H1 (cell line): ENCODE results near the gene ELFN1. TPM values are rescaled to one million over a fixed set of nuclear protein-coding genes. Genes with fewer than 3 reads are reported as not detected.

Experiments used
- CTCF ChIA-PET: fragments of 300-600 bp; sonication (Branson Sonifier 250); formaldehyde crosslinking; loops from one replicate; lab custom pipeline; 2021; ENCODE audit not compliant: partially characterized antibody; lab: Charles Lee
- POLR2A ChIA-PET: fragments of 300-600 bp; sonication (Branson Sonifier 250); formaldehyde crosslinking; loops from one replicate; lab custom pipeline; 2021; ENCODE audit warnings: inconsistent platforms; ENCODE audit not compliant: partially characterized antibody; lab: Charles Lee
- DNase-seq, 2 experiments: peaks; one replicate each; pipeline versions ENCODE4 v3.0.0 to v3.0.0-alpha.2; 2010 to 2022; ENCODE audit warnings: low spot score in 2 of 2, low read depth in 1 of 2, mixed read lengths in 1 of 2
- FAIRE-seq: peaks from 2 replicates; lab custom pipeline; 2011; peaks lifted over from hg19 to GRCh38; lab: Jason Lieb, UNC
- H2AFZ ChIP-seq: 2 replicates; pipeline ENCODE4 v1.8.1; 2012; ENCODE audit warnings: low read length, inconsistent platforms
- H2AK5ac ChIP-seq: 2 replicates; pipeline ENCODE4 v1.6.1; 2013; ENCODE audit warnings: low read depth, low read length
- H2BK120ac ChIP-seq: replicated peaks from 2 replicates; pipeline ENCODE3; 2013; ENCODE audit warnings: low read depth, low read length, inconsistent platforms
- H2BK12ac ChIP-seq: 2 replicates; pipeline ENCODE4 v1.6.1; 2013; ENCODE audit warnings: low read depth, low read length
- H2BK15ac ChIP-seq: 2 replicates; pipeline ENCODE4 v1.6.1; 2013; ENCODE audit warnings: low read length
- H2BK20ac ChIP-seq: 2 replicates; pipeline ENCODE4 v1.6.1; 2013; ENCODE audit warnings: low read length
- H2BK5ac ChIP-seq: 2 replicates; pipeline ENCODE4 v1.6.1; 2013; ENCODE audit warnings: low read depth, low read length
- H3K14ac ChIP-seq: 2 replicates; pipeline ENCODE4 v1.6.1; 2013; ENCODE audit warnings: inconsistent platforms; ENCODE audit not compliant: insufficient read length
- H3K18ac ChIP-seq: 2 replicates; pipeline ENCODE4 v1.6.1; 2013; ENCODE audit warnings: low read length; ENCODE audit errors: extremely low read depth
- H3K23ac ChIP-seq: 2 replicates; pipeline ENCODE4 v1.6.1; 2013; ENCODE audit warnings: inconsistent platforms; ENCODE audit not compliant: insufficient read length
- H3K23me2 ChIP-seq: 2 replicates; pipeline ENCODE4 v1.6.1; 2013; ENCODE audit warnings: low read depth, low read length
- H3K27ac ChIP-seq: 2 replicates; pipeline ENCODE4 v1.6.1; 2011; ENCODE audit warnings: low read depth, low read length, inconsistent platforms
- H3K27me3 ChIP-seq, 4 experiments: replicated peaks in 1 of 4; 1 replicate in 1 of 4; 2 replicates in 3 of 4; pipeline versions ENCODE4 v1.6.1 to v1.8.1; 2011 to 2013; ENCODE audit warnings: low read length in 3 of 4, mild to moderate bottlenecking in 3 of 4, inconsistent platforms in 2 of 4, mixed read lengths in 2 of 4, moderate library complexity in 1 of 4; ENCODE audit not compliant: control insufficient read depth in 3 of 4, insufficient read depth in 3 of 4; ENCODE audit errors: extremely low read depth in 1 of 4
- H3K36me3 ChIP-seq, 4 experiments: 2 replicates each; pipeline versions ENCODE4 v1.6.1 to v1.8.1; 2011 to 2013; ENCODE audit warnings: mild to moderate bottlenecking in 4 of 4, low read length in 3 of 4, moderate library complexity in 2 of 4, control low read depth in 1 of 4, inconsistent platforms in 1 of 4; ENCODE audit not compliant: insufficient read depth in 4 of 4, control insufficient read depth in 2 of 4
- H3K4ac ChIP-seq: replicated peaks from 2 replicates; pipeline ENCODE3; 2013; ENCODE audit warnings: low read length, low read depth, mixed read lengths, inconsistent platforms; ENCODE audit not compliant: insufficient read length
- H3K4me1 ChIP-seq, 4 experiments: replicated peaks in 1 of 4; 1 replicate in 1 of 4; 2 replicates in 3 of 4; pipeline versions ENCODE4 v1.6.1 to v1.8.1; 2011 to 2013; ENCODE audit warnings: low read length in 3 of 4, inconsistent platforms in 2 of 4, mixed read lengths in 1 of 4; ENCODE audit not compliant: insufficient read depth in 4 of 4, control insufficient read depth in 3 of 4
- H3K4me2 ChIP-seq, 2 experiments: 2 replicates each; pipeline versions ENCODE4 v1.6.1 to v1.8.1; 2011 to 2013; ENCODE audit warnings: low read depth in 2 of 2, low read length in 2 of 2, control low read depth in 1 of 2, inconsistent platforms in 1 of 2, mild to moderate bottlenecking in 1 of 2; ENCODE audit not compliant: insufficient read depth in 1 of 2
- H3K4me3 ChIP-seq, 4 experiments: fragments of 200-600, 300-600 bp in 1 of 4; sonication (generic), shearing (Covaris generic), sonication (Bioruptor Twin) in 1 of 4; 2 replicates each; pipeline versions ENCODE4 v1.5.1 to v1.8.1; 2011 to 2016; ENCODE audit warnings: low read length in 4 of 4, low read depth in 3 of 4, control low read depth in 2 of 4, inconsistent platforms in 2 of 4, mild to moderate bottlenecking in 2 of 4, mixed read lengths in 1 of 4, moderate library complexity in 1 of 4; ENCODE audit not compliant: insufficient read depth in 2 of 4; ENCODE audit errors: extremely low read depth in 1 of 4
- H3K56ac ChIP-seq: replicated peaks from 2 replicates; pipeline ENCODE3; 2013; ENCODE audit warnings: low read depth, mild to moderate bottlenecking, mixed read lengths, low read length, inconsistent platforms; ENCODE audit not compliant: insufficient read length
- H3K79me1 ChIP-seq: 2 replicates; pipeline ENCODE4 v1.6.1; 2013; ENCODE audit warnings: low read depth, low read length, control low read depth
- H3K79me2 ChIP-seq, 2 experiments: 2 replicates each; pipeline versions ENCODE4 v1.6.1 to v1.8.1; 2012 to 2013; ENCODE audit warnings: low read length in 2 of 2, mild to moderate bottlenecking in 2 of 2, inconsistent platforms in 1 of 2; ENCODE audit not compliant: insufficient read depth in 2 of 2, control insufficient read depth in 1 of 2
- H3K9ac ChIP-seq, 4 experiments: replicated peaks in 1 of 4; 1 replicate in 1 of 4; 2 replicates in 3 of 4; pipeline versions ENCODE4 v1.6.1 to v1.8.1; 2011 to 2013; ENCODE audit warnings: low read depth in 3 of 4, low read length in 3 of 4, control low read depth in 2 of 4, mild to moderate bottlenecking in 2 of 4, moderate library complexity in 2 of 4, inconsistent platforms in 1 of 4; ENCODE audit errors: extremely low read depth in 1 of 4
- H3K9me3 ChIP-seq, 2 experiments: 2 replicates each; pipeline versions ENCODE4 v1.6.1 to v1.8.1; 2012 to 2013; ENCODE audit warnings: mild to moderate bottlenecking in 2 of 2, moderate library complexity in 2 of 2, control low read depth in 1 of 2, inconsistent platforms in 1 of 2, low read depth in 1 of 2, low read length in 1 of 2, mixed read lengths in 1 of 2; ENCODE audit not compliant: insufficient read depth in 2 of 2
- H4K20me1 ChIP-seq, 2 experiments: replicated peaks in 1 of 2; 2 replicates each; pipeline versions ENCODE3 to v1.8.1; 2011 to 2013; ENCODE audit warnings: inconsistent platforms in 2 of 2, low read length in 2 of 2, mild to moderate bottlenecking in 1 of 2; ENCODE audit not compliant: insufficient read depth in 2 of 2, control insufficient read depth in 1 of 2
- H4K5ac ChIP-seq: 2 replicates; pipeline ENCODE4 v1.6.1; 2013; ENCODE audit warnings: low read length, low read depth, mixed read lengths, inconsistent platforms; ENCODE audit not compliant: insufficient read length
- H4K8ac ChIP-seq: 2 replicates; pipeline ENCODE4 v1.8.0; 2013; ENCODE audit warnings: mild to moderate bottlenecking, moderate library complexity, low read length, inconsistent platforms; ENCODE audit not compliant: insufficient read depth; ENCODE audit errors: extremely low read depth
- H4K91ac ChIP-seq: replicated peaks from 2 replicates; pipeline ENCODE3; 2013; ENCODE audit warnings: low read length, mixed read lengths, inconsistent platforms; ENCODE audit not compliant: insufficient read length
- BACH1 ChIP-seq: IDR thresholded peaks from 2 replicates; pipeline ENCODE4 v1.6.1; 2012; ENCODE audit warnings: low read length, improper control_type of control experiment
- CBX8 ChIP-seq: fragments of 300-800, 300-1000 bp; sonication (generic); IDR thresholded peaks from 2 replicates; pipeline ENCODE4 v1.7.1; 2016; ENCODE audit warnings: low read depth, low read length, borderline replicate concordance
- CEBPB ChIP-seq: IDR thresholded peaks from 2 replicates; pipeline ENCODE4 v1.6.1; 2012; ENCODE audit warnings: low read depth, low read length
- EGR1 ChIP-seq: IDR thresholded peaks from 2 replicates; pipeline ENCODE4 v1.6.1; 2011; ENCODE audit warnings: low read depth, low read length, borderline replicate concordance
- EP300 ChIP-seq, 2 experiments: IDR thresholded peaks; 1 replicate in 1 of 2; 2 replicates in 1 of 2; pipeline ENCODE4 v1.6.1; 2011 to 2012; ENCODE audit warnings: low read depth in 2 of 2, low read length in 2 of 2, mild to moderate bottlenecking in 2 of 2, borderline replicate concordance in 1 of 2, inconsistent platforms in 1 of 2, moderate library complexity in 1 of 2
- KDM5A ChIP-seq: fragments of 200-600 bp; IDR thresholded peaks from 2 replicates; pipeline ENCODE4 v1.7.1; 2012; ENCODE audit warnings: mild to moderate bottlenecking, low read length, inconsistent platforms, mixed read lengths
- MAFK ChIP-seq: IDR thresholded peaks from 2 replicates; pipeline ENCODE4 v1.6.1; 2012; ENCODE audit warnings: low read depth, mild to moderate bottlenecking, improper control_type of control experiment, low read length
- PHF8 ChIP-seq: fragments of 200-600 bp; sonication (generic); conservative IDR thresholded peaks from 2 replicates; pipeline ENCODE4 v1.7.1; 2012; ENCODE audit warnings: low read depth, mild to moderate bottlenecking, inconsistent platforms, low read length, moderate library complexity
- POLR2AphosphoS5 ChIP-seq: IDR thresholded peaks from 2 replicates; pipeline ENCODE4 v1.6.1; 2011; ENCODE audit warnings: low read depth, low read length
- SIX5 ChIP-seq: IDR thresholded peaks from 2 replicates; pipeline ENCODE4 v1.6.1; 2011; ENCODE audit warnings: mild to moderate bottlenecking, low read depth, low read length
- SP2 ChIP-seq: IDR thresholded peaks from 2 replicates; pipeline ENCODE4 v1.6.1; 2012; ENCODE audit warnings: mild to moderate bottlenecking, low read length, inconsistent platforms
- WGBS, 2 experiments: shearing (Covaris generic) in 1 of 2; methylation state at CpG; one replicate each; pipeline versions ENCODE4 v1.1.6 to v1.1.7; 2013 to 2015; ENCODE audit warnings: low lambda C conversion rate in 2 of 2, mixed read lengths in 2 of 2, inconsistent platforms in 1 of 2, low coverage in 1 of 2, missing lambda C conversion rate in 1 of 2; ENCODE audit not compliant: insufficient replicate concordance in 2 of 2, insufficient coverage in 1 of 2, insufficient read length in 1 of 2; ENCODE audit errors: extremely low coverage in 1 of 2, missing lambda C conversion rate in 1 of 2; 5-methylcytosine and 5-hydroxymethylcytosine counted together
- polyA plus RNA-seq, 7 experiments: library from polyadenylated mRNA; depleted of rRNA in 3 of 7; stranded (reverse) in 5 of 7; unstranded in 2 of 7; fragments of >200 nt in 5 of 7; fragments of 200-250 nt in 2 of 7; gene quantifications; 1 replicate in 5 of 7; 2 replicates in 1 of 7; 4 replicates in 1 of 7; pipeline versions ENCODE4 v1.2.1 to v1.2.3, GENCODE V29; 2011 to 2013; ENCODE audit warnings: missing spikeins in 2 of 7, mixed read lengths in 2 of 7
- total RNA-seq: library from RNA; stranded (reverse); fragmentation: NEBNext Ultra II Directional; extraction: Animal tissue kit (Norgen Biotek cat#: 25700); gene quantifications from 2 replicates; pipeline ENCODE4 v1.2.1, GENCODE V29; 2021
- TF ChIP-seq, protein P1 (sequence below): IDR thresholded peaks from 2 replicates; pipeline ENCODE4 v1.6.1; 2011; ENCODE audit warnings: low read length, improper control_type of control experiment
- TF ChIP-seq, protein P2 (sequence below): IDR thresholded peaks from 2 replicates; pipeline ENCODE4 v1.6.1; 2011; ENCODE audit warnings: low read depth, mild to moderate bottlenecking, low read length; ENCODE audit not compliant: insufficient read depth

The ELFN1 gene
- total and polyA plus RNA-seq, 2 of the 8 experiments (the other 6 are each of a cell fraction or from before 2014, with no cell fraction given), result 2.0 to 4.5 TPM

DNA sequence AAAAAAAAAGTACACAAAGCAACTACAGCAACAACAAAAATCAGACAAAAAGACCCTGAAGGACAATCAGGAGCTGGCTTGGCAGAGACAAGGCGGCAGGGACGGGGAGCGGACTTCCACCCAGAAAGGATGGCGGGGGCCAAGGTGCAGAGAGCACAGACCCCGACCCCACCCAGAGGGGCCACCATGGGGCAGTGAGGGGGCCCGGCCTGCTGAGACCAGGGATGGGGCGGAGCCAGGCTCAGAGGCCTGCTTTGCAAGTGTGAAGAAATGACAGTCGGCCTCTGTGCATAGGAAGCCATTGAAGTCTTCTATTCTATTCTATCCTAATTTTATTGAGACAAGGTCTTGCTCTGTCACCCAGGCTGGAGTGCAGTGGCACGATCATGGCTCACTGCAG, 82.0 kb downstream of the ELFN1 start:
- no peak overlapping the region for H3K23ac ChIP-seq
- H4K91ac ChIP-seq, result no peak overlapping the region
- H2BK20ac ChIP-seq, result no peak overlapping the region
- H3K18ac ChIP-seq, result no peak overlapping the region
- H3K36me3 ChIP-seq, result no peaks in the 10 kb centered on the region
- no peak overlapping the region for H3K4me2 ChIP-seq
- H3K56ac ChIP-seq, result no peak overlapping the region
- ChIA-PET CTCF (interaction anchor here (0.6 kb wide), 1 partner anchor 354 kb away, joined by 3 read pairs; no protein-coding TSS in a partner anchor), POLR2A (interaction anchor here (0.6 kb wide), 2 partner anchors 11 to 360 kb away, joined by 3 to 4 read pairs; no protein-coding TSS in a partner anchor)
- WGBS, 2 experiments, result 94% methylated on average over 9 of the region's 9 CpGs; no CpG with 5 or more reads in 1 of the 2 experiments
- H4K5ac ChIP-seq, result no peak overlapping the region
- no peaks in the 10 kb centered on the region for H3K9me3 ChIP-seq
- H3K4ac ChIP-seq, result no peak overlapping the region
- no peak overlapping the region for H2AFZ ChIP-seq
- H3K79me2 ChIP-seq, result no peaks in the 10 kb centered on the region
- H4K8ac ChIP-seq, result no peak overlapping the region
- no peak overlapping the region for H2BK5ac ChIP-seq
- DNase-seq (no peak), FAIRE-seq (no peak)
- H3K4me3 ChIP-seq, result no peak overlapping the region
- no peak overlapping the region for H3K14ac ChIP-seq
- H2BK12ac ChIP-seq, result no peak overlapping the region
- no peak overlapping the region for H3K27ac ChIP-seq
- no peak overlapping the region for H3K9ac ChIP-seq
- peaks cover 0 to 3% of the 10 kb centered on the region in 2 experiments for H4K20me1 ChIP-seq
- H2BK15ac ChIP-seq, result no peak overlapping the region
- no peak overlapping the region for H2BK120ac ChIP-seq
- H3K4me1 ChIP-seq, result peaks cover 6 to 19% (median 9%) of the 10 kb centered on the region in 4 experiments; a peak in 6 of 7 replicates
- no peak overlapping the region for H2AK5ac ChIP-seq
- H3K27me3 ChIP-seq, result peaks cover 0 to 5% (median 2%) of the 10 kb centered on the region in 4 experiments; a peak in 3 of 7 replicates
- peaks cover 3% of the 10 kb centered on the region; the same call in 1 of the 2 replicates for H3K23me2 ChIP-seq
- no peaks in the 10 kb centered on the region for H3K79me1 ChIP-seq
- TF ChIP-seq BACH1 (no peak), CBX8 (no peak), POLR2AphosphoS5 (no peak), PHF8 (no peak), EGR1 (no peak), SIX5 (no peak), EP300 (IDR thresholded peaks at IDR 0.05; ENCODE audit: borderline replicate concordance in 1 of 2, low read depth in 2 of 2, low read length in 2 of 2) (no peak), KDM5A (no peak), CEBPB (no peak), MAFK (no peak), SP2 (no peak)
- TF ChIP-seq, protein P1, sequence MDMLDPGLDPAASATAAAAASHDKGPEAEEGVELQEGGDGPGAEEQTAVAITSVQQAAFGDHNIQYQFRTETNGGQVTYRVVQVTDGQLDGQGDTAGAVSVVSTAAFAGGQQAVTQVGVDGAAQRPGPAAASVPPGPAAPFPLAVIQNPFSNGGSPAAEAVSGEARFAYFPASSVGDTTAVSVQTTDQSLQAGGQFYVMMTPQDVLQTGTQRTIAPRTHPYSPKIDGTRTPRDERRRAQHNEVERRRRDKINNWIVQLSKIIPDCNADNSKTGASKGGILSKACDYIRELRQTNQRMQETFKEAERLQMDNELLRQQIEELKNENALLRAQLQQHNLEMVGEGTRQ, result no peak
- TF ChIP-seq, protein P2, sequence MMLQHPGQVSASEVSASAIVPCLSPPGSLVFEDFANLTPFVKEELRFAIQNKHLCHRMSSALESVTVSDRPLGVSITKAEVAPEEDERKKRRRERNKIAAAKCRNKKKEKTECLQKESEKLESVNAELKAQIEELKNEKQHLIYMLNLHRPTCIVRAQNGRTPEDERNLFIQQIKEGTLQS, result no peak
